SK-N-DZ (cell line): ENCODE measurements around the gene RRAGD.

ENCODE experiments used
- DNase-seq: peaks from one replicate; pipeline ENCODE4 v3.0.0-alpha.2; 2015; ENCODE audit warnings: low spot score

The RRAGD gene

GRCh38 chr6:89346433-89346832 lies 65.6 kb downstream of the RRAGD start:
- no peak for DNase-seq

GRCh38 chr6:89339565-89339964 lies 72.5 kb downstream of the RRAGD start:
- DNase-seq: no peak

GRCh38 chr6:89335164-89335563 lies 76.9 kb downstream of the RRAGD start:
- DNase-seq: no peak

GRCh38 chr6:89330910-89331309 lies 81.2 kb downstream of the RRAGD start:
- DNase-seq: no peak

GRCh38 chr6:89328976-89329375 lies 83.1 kb downstream of the RRAGD start:
- DNase-seq: no peak

GRCh38 chr6:89324304-89324703 lies 87.8 kb downstream of the RRAGD start:
- DNase-seq: no peak

GRCh38 chr6:89323511-89323971 lies 88.5 kb downstream of the RRAGD start:
- DNase-seq: no peak

GRCh38 chr6:89321131-89321970 lies 90.7 kb downstream of the RRAGD start:
- DNase-seq: no peak

GRCh38 chr6:89320012-89320559 lies 92.0 kb downstream of the RRAGD start:
- DNase-seq: no peak

- DNase-seq: no peak
Measured at GRCh38 chr6:89317067-89317466, 95.0 kb downstream of the RRAGD start.

- DNase-seq: no peak
Measured at GRCh38 chr6:89315249-89315885, 96.7 kb downstream of the RRAGD start, which contains the start of gene GABRR2. GABRR2 (minus strand) TSS chr6:89315299; CDS start chr6:89315165, 134 bp downstream.

GRCh38 chr6:89314692-89315091 lies 97.4 kb downstream of the RRAGD start:
- no peak for DNase-seq
